Measurements from ENCODE around the gene UGT1A8.

Gene UGT1A8

GRCh38 chr2:233822101-233822771, 204.8 kb downstream of the UGT1A8 start:
- no peak for DNase-seq
